Ishikawa (cell line): ENCODE results near the gene ACCS.

Source experiments
- CEBPB ChIP-seq: IDR thresholded peaks from 2 replicates; pipeline ENCODE4 v1.6.1; 2012
- CREB1 ChIP-seq: IDR thresholded peaks from 2 replicates; pipeline ENCODE4 v1.6.1; 2012; ENCODE audit warnings: low read depth
- EGR1 ChIP-seq: IDR thresholded peaks from 2 replicates; pipeline ENCODE4 v1.6.1; 2012
- EP300 ChIP-seq: IDR thresholded peaks from 2 replicates; pipeline ENCODE4 v1.6.1; 2012; ENCODE audit warnings: borderline replicate concordance
- FOXM1 ChIP-seq: IDR thresholded peaks from 2 replicates; pipeline ENCODE4 v1.6.1; 2012; ENCODE audit warnings: low read depth, borderline replicate concordance
- MAX ChIP-seq: IDR thresholded peaks from 2 replicates; pipeline ENCODE4 v1.6.1; 2012
- NFIC ChIP-seq: IDR thresholded peaks from 2 replicates; pipeline ENCODE4 v1.6.1; 2012
- RAD21 ChIP-seq: IDR thresholded peaks from 2 replicates; pipeline ENCODE4 v1.6.1; 2012; ENCODE audit warnings: low read depth
- REST ChIP-seq: IDR thresholded peaks from 2 replicates; pipeline ENCODE4 v1.6.1; 2012; ENCODE audit warnings: low read depth, mild to moderate bottlenecking
- TAF1 ChIP-seq: IDR thresholded peaks from 2 replicates; pipeline ENCODE4 v1.6.1; 2012; ENCODE audit warnings: low read depth, mild to moderate bottlenecking
- TCF12 ChIP-seq: IDR thresholded peaks from 2 replicates; pipeline ENCODE4 v1.6.1; 2012; ENCODE audit warnings: low read depth
- TEAD4 ChIP-seq: IDR thresholded peaks from 2 replicates; pipeline ENCODE4 v1.6.1; 2012
- USF1 ChIP-seq: IDR thresholded peaks from 2 replicates; pipeline ENCODE4 v1.6.1; 2012
- YY1 ChIP-seq: IDR thresholded peaks from 2 replicates; pipeline ENCODE4 v1.6.1; 2012; ENCODE audit warnings: low read depth
- ZBTB7A ChIP-seq: IDR thresholded peaks from 2 replicates; pipeline ENCODE4 v1.6.1; 2012; ENCODE audit warnings: low read depth

ACCS gene

GRCh38 chr11:44079376-44079775 is 13.3 kb downstream of the ACCS start:
- TF ChIP-seq CEBPB, result no peak
- TF ChIP-seq TEAD4, result no peak
- TF ChIP-seq NFIC, result no peak
- TF ChIP-seq MAX, result no peak

GRCh38 chr11:44080951-44081350 is 14.9 kb downstream of the ACCS start:
- no peak for TF ChIP-seq FOXM1
- TF ChIP-seq MAX, result no peak
- no peak for TF ChIP-seq TAF1
- no peak for TF ChIP-seq EGR1
- TF ChIP-seq REST, result no peak
- no peak for TF ChIP-seq CEBPB
- TF ChIP-seq TCF12, result no peak
- TF ChIP-seq YY1, result no peak
- TF ChIP-seq EP300, result no peak
- TF ChIP-seq TEAD4, result no peak
- TF ChIP-seq ZBTB7A, result no peak

- no peak for TF ChIP-seq CREB1
- no peak for TF ChIP-seq REST
- no peak for TF ChIP-seq EGR1
- no peak for TF ChIP-seq RAD21
- no peak for TF ChIP-seq TEAD4
- no peak for TF ChIP-seq MAX
- no peak for TF ChIP-seq NFIC
- TF ChIP-seq CEBPB, result no peak
- TF ChIP-seq FOXM1, result no peak
Measured at GRCh38 chr11:44082645-44083044, 16.6 kb downstream of the ACCS start.

GRCh38 chr11:44083433-44083832 is 17.4 kb downstream of the ACCS start:
- no peak for TF ChIP-seq RAD21
- no peak for TF ChIP-seq EGR1
- no peak for TF ChIP-seq MAX
- TF ChIP-seq TEAD4, result no peak
- TF ChIP-seq FOXM1, result no peak
- TF ChIP-seq YY1, result no peak
- TF ChIP-seq CEBPB, result no peak
- no peak for TF ChIP-seq ZBTB7A
- TF ChIP-seq CREB1, result no peak
- no peak for TF ChIP-seq TCF12
- no peak for TF ChIP-seq TAF1
- TF ChIP-seq REST, result no peak

DNA sequence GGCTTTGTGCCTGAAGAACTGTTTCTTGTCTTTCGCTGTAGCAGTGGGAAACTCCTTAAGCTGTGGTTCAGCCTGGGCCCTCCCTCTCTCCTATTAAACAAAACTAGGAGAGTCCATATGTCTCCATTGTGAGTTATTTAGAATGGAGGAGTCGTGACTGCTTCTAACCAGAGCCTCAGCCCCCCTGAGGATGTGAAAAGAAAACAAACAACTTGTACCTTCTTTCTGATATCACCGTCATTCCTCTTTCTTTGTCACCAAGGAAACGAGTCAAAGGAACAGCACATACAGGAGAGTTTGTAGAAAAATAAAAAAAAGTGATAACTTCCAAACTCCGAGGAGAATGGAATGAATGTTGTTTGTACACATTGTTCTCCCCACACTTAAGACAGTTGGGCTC is 17.8 kb downstream of the ACCS start:
- TF ChIP-seq NFIC, result no peak
- TF ChIP-seq EP300, result no peak
- TF ChIP-seq YY1, result no peak
- no peak for TF ChIP-seq TCF12
- TF ChIP-seq CREB1, result no peak
- TF ChIP-seq USF1, result no peak
- no peak for TF ChIP-seq EGR1
- TF ChIP-seq ZBTB7A, result no peak
- TF ChIP-seq MAX, result no peak
- TF ChIP-seq RAD21, result no peak
- TF ChIP-seq TEAD4, result no peak
- no peak for TF ChIP-seq REST
- no peak for TF ChIP-seq CEBPB
- no peak for TF ChIP-seq FOXM1
- no peak for TF ChIP-seq TAF1
